ENCODE results near the gene IL17C. TPM values are rescaled to one million over a fixed set of nuclear protein-coding genes. Genes with fewer than 3 reads are reported as not detected.

Gene IL17C
- polyA plus RNA-seq, 1 of the 3 experiments (the other 2 are of a cell fraction): 0.07 TPM

DNA sequence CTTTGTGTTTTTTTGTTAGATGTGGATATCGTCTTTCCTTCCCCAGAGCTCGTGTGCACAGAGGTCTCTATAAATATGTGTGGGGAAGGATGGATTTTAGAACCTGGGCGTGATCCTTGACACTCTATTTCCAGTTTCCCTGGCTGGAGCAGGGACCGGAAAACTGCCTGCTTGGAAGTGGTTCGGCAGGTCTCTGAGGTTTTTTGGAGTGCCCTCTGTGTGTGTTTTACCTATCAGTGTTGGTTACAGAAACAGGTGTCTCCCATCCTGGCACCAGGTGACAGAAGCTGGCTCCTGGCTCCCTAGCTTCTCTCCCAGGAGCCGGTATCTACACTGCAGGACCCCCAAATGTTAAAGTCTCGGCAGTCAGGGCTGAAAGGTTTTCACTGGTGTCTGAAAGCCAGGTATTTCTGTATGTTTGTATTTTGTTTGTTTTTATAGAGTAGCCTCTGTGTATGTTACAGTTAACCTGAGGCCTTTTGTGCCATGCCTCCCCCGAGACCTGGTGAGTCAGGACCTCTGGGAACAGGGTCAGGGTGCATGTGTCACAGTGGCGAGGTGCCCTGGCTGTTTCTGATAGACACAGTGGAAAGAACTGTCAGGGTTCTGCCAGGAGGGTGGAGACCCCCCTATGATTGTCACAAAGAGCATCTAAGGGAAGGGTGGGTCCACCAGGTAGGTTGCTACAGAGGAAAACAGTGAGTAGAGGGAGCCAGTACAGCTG lies 36.9 kb upstream of the IL17C start:
- Histone ChIP-seq H3K9ac (no peak overlapping the region), H4K20me1 (ENCODE audit: insufficient read depth) (no peaks in the 10 kb centered on the region; the same call in 1 of the 2 replicates), H3K9me2 (no peaks in the 10 kb centered on the region), H3K4me2 (no peak overlapping the region), H3F3A (replicated peaks; ENCODE audit: insufficient read depth) (no peaks in the 10 kb centered on the region), H3K27me3 (ENCODE audit: insufficient read depth) (no peaks in the 10 kb centered on the region), H3K9me3 (no peaks in the 10 kb centered on the region), H3K4me3 (ENCODE audit: low read depth in 2 of 2, low read length in 1 of 2) (no peak overlapping the region), H3K4me1 (ENCODE audit: control insufficient read depth in 1 of 2, insufficient read depth in 2 of 2, low read depth in 1 of 2, low read length in 1 of 2) (no peaks in the 10 kb centered on the region), H3K27ac (ENCODE audit: low read depth in 2 of 2, low read length in 1 of 2) (no peak overlapping the region), H3K79me2 (ENCODE audit: insufficient read depth) (peaks cover 17% of the 10 kb centered on the region; the same call in 1 of the 2 replicates), H3K36me3 (replicated peaks in 1 of 2; ENCODE audit: control insufficient read depth in 1 of 2, insufficient read depth in 2 of 2, low read length in 1 of 2) (peaks cover 28 to 58% of the 10 kb centered on the region in 2 experiments), H2AFZ (ENCODE audit: low read depth) (no peak overlapping the region)
- POLR2A ChIA-PET: no interaction called here
- WGBS (ENCODE audit: low lambda C conversion rate): 87% methylated on average over 9 of the region's 9 CpGs
- TF ChIP-seq FOXJ3 (CRISPR knock-in tag; IDR thresholded peaks at IDR 0.05) (no peak), RAD21 (IDR thresholded peaks at IDR 0.05; ENCODE audit: low read length) (no peak), JUND (IDR thresholded peaks at IDR 0.05) (no peak), MXI1 (IDR thresholded peaks at IDR 0.05; ENCODE audit: low read depth, low read length) (no peak), RFX5 (IDR thresholded peaks at IDR 0.05; ENCODE audit: low read length) (no peak)
- no peak for DNase-seq
- CTCF ChIA-PET: no interaction called here

DNA sequence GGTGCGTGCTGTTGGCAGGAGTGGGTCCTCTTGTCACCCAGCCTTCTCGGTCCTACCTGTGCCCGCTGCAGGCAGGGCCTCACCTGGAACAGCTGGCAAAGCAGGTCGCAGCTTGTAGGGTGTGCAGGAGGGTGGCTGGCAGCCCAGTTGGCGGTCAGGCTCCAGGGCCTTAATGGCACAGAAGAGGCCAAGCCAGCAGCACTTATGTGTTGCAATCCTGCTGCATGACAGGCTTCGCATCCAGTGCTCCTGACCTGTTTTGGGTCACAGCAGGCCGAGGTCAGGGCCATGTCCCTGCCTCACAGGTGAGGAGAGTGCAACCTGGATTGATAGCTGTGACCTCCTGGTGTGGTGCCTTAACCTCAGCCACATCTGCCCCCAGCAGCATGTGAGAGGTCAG lies 36.3 kb upstream of the IL17C start:
- H3K9ac ChIP-seq: no peak overlapping the region
- no peaks in the 10 kb centered on the region for H3K4me1 ChIP-seq (ENCODE audit: control insufficient read depth in 1 of 2, insufficient read depth in 2 of 2, low read depth in 1 of 2, low read length in 1 of 2)
- H3K79me2 ChIP-seq (ENCODE audit: insufficient read depth): peaks cover 11% of the 10 kb centered on the region; the same call in 1 of the 2 replicates
- no peaks in the 10 kb centered on the region for H3K27me3 ChIP-seq (ENCODE audit: insufficient read depth)
- 82% methylated on average over 5 of the region's 7 CpGs for WGBS (ENCODE audit: low lambda C conversion rate)
- H3K9me3 ChIP-seq: no peaks in the 10 kb centered on the region
- no peak overlapping the region for H3K4me2 ChIP-seq
- no peak overlapping the region for H3K4me3 ChIP-seq (ENCODE audit: low read depth in 2 of 2, low read length in 1 of 2)
- no peaks in the 10 kb centered on the region for H3F3A ChIP-seq (replicated peaks; ENCODE audit: insufficient read depth)
- no peak overlapping the region for H3K27ac ChIP-seq (ENCODE audit: low read depth in 2 of 2, low read length in 1 of 2)
- ChIA-PET POLR2A (no interaction called here), CTCF (no interaction called here)
- TF ChIP-seq MXI1 (IDR thresholded peaks at IDR 0.05; ENCODE audit: low read depth, low read length) (no peak), GATA2 (CRISPR knock-in tag; IDR thresholded peaks at IDR 0.05) (no peak), FOXJ3 (CRISPR knock-in tag; IDR thresholded peaks at IDR 0.05) (no peak), FOXM1 (IDR thresholded peaks at IDR 0.05; ENCODE audit: low read depth) (no peak), TAF1 (IDR thresholded peaks at IDR 0.05; ENCODE audit: borderline replicate concordance, low read depth, low read length) (no peak), SMC3 (IDR thresholded peaks at IDR 0.05; ENCODE audit: low read depth, low read length) (no peak), TEAD4 (IDR thresholded peaks at IDR 0.05; ENCODE audit: borderline replicate concordance, insufficient read depth) (no peak), RAD21 (IDR thresholded peaks at IDR 0.05; ENCODE audit: low read length) (no peak), JUND (IDR thresholded peaks at IDR 0.05) (no peak), FOSL2 (IDR thresholded peaks at IDR 0.05; ENCODE audit: borderline replicate concordance, low read depth) (no peak), SIN3A (IDR thresholded peaks at IDR 0.05; ENCODE audit: borderline replicate concordance, low read depth, low read length) (no peak), RFX5 (IDR thresholded peaks at IDR 0.05; ENCODE audit: low read length) (no peak), NFIC (IDR thresholded peaks at IDR 0.05; ENCODE audit: borderline replicate concordance) (no peak), MEF2A (IDR thresholded peaks at IDR 0.05; ENCODE audit: borderline replicate concordance, low read depth) (no peak)
- TF ChIP-seq, protein P1, sequence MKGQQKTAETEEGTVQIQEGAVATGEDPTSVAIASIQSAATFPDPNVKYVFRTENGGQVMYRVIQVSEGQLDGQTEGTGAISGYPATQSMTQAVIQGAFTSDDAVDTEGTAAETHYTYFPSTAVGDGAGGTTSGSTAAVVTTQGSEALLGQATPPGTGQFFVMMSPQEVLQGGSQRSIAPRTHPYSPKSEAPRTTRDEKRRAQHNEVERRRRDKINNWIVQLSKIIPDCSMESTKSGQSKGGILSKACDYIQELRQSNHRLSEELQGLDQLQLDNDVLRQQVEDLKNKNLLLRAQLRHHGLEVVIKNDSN (IDR thresholded peaks at IDR 0.05; ENCODE audit: borderline replicate concordance, low read depth): no peak
- TF ChIP-seq, protein P2, sequence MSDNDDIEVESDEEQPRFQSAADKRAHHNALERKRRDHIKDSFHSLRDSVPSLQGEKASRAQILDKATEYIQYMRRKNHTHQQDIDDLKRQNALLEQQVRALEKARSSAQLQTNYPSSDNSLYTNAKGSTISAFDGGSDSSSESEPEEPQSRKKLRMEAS (IDR thresholded peaks at IDR 0.05; ENCODE audit: low read depth): no peak
- TF ChIP-seq, protein P3, sequence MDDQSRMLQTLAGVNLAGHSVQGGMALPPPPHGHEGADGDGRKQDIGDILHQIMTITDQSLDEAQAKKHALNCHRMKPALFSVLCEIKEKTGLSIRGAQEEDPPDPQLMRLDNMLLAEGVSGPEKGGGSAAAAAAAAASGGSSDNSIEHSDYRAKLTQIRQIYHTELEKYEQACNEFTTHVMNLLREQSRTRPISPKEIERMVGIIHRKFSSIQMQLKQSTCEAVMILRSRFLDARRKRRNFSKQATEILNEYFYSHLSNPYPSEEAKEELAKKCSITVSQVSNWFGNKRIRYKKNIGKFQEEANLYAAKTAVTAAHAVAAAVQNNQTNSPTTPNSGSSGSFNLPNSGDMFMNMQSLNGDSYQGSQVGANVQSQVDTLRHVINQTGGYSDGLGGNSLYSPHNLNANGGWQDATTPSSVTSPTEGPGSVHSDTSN (IDR thresholded peaks at IDR 0.05): no peak
- TF ChIP-seq, protein P4, sequence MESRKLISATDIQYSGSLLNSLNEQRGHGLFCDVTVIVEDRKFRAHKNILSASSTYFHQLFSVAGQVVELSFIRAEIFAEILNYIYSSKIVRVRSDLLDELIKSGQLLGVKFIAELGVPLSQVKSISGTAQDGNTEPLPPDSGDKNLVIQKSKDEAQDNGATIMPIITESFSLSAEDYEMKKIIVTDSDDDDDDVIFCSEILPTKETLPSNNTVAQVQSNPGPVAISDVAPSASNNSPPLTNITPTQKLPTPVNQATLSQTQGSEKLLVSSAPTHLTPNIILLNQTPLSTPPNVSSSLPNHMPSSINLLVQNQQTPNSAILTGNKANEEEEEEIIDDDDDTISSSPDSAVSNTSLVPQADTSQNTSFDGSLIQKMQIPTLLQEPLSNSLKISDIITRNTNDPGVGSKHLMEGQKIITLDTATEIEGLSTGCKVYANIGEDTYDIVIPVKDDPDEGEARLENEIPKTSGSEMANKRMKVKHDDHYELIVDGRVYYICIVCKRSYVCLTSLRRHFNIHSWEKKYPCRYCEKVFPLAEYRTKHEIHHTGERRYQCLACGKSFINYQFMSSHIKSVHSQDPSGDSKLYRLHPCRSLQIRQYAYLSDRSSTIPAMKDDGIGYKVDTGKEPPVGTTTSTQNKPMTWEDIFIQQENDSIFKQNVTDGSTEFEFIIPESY (IDR thresholded peaks at IDR 0.05; ENCODE audit: borderline replicate concordance, low read depth): no peak
- H3K9me2 ChIP-seq: no peaks in the 10 kb centered on the region
- peaks cover 28 to 63% of the 10 kb centered on the region in 2 experiments for H3K36me3 ChIP-seq (replicated peaks in 1 of 2; ENCODE audit: control insufficient read depth in 1 of 2, insufficient read depth in 2 of 2, low read length in 1 of 2)
- no peaks in the 10 kb centered on the region; the same call in 1 of the 2 replicates for H4K20me1 ChIP-seq (ENCODE audit: insufficient read depth)
- no peak overlapping the region for H2AFZ ChIP-seq (ENCODE audit: low read depth)
- DNase-seq: no peak

Data from SK-N-SH (cell line).